Mesenchymal stem cell (in vitro differentiated cells and primary cell): Measurements from ENCODE around the gene GALC. TPM values are rescaled to one million over a fixed set of nuclear protein-coding genes. Genes with fewer than 3 reads are reported as not detected.

ENCODE experiments used
- DNase-seq: peaks from one replicate; pipeline ENCODE4 v3.0.0-alpha.2; 2013
- H2AFZ ChIP-seq: one replicate; pipeline ENCODE4 v1.6.1; 2013; ENCODE audit warnings: low read depth, mild to moderate bottlenecking, control low read depth, inconsistent platforms, low read length, moderate library complexity
- H2AK5ac ChIP-seq: 2 replicates; pipeline ENCODE4 v1.6.1; 2013; ENCODE audit warnings: low read length, moderate library complexity, mild to moderate bottlenecking, inconsistent platforms; ENCODE audit not compliant: severe bottlenecking
- H2BK120ac ChIP-seq: one replicate; pipeline ENCODE4 v1.6.1; 2013; ENCODE audit warnings: low read depth, mild to moderate bottlenecking, inconsistent platforms, low read length, moderate library complexity
- H2BK12ac ChIP-seq, 2 experiments: one replicate each; pipeline ENCODE4 v1.6.1; 2013; ENCODE audit warnings: inconsistent platforms in 2 of 2, low read length in 2 of 2, mild to moderate bottlenecking in 2 of 2, moderate library complexity in 2 of 2, control low read depth in 1 of 2
- H2BK15ac ChIP-seq: one replicate; pipeline ENCODE4 v1.6.1; 2013; ENCODE audit warnings: mild to moderate bottlenecking, low read depth, inconsistent platforms; ENCODE audit not compliant: poor library complexity, severe bottlenecking
- H2BK5ac ChIP-seq: 2 replicates; pipeline ENCODE4 v1.6.1; 2013; ENCODE audit warnings: low read depth, mild to moderate bottlenecking, low read length, control low read depth, inconsistent platforms; ENCODE audit not compliant: poor library complexity, severe bottlenecking
- H3K14ac ChIP-seq, 2 experiments: one replicate each; pipeline ENCODE4 v1.6.1; 2013; ENCODE audit warnings: inconsistent platforms in 2 of 2, low read length in 2 of 2, control low read depth in 1 of 2, mild to moderate bottlenecking in 1 of 2, moderate library complexity in 1 of 2
- H3K18ac ChIP-seq, 2 experiments: one replicate each; pipeline ENCODE4 v1.6.1; 2013; ENCODE audit warnings: inconsistent platforms in 2 of 2, low read length in 2 of 2, control low read depth in 1 of 2, low read depth in 1 of 2, mild to moderate bottlenecking in 1 of 2
- H3K23ac ChIP-seq, 2 experiments: one replicate each; pipeline ENCODE4 v1.6.1; 2013; ENCODE audit warnings: inconsistent platforms in 2 of 2, low read length in 2 of 2, mild to moderate bottlenecking in 2 of 2, moderate library complexity in 2 of 2, control low read depth in 1 of 2
- H3K27ac ChIP-seq: 2 replicates; pipeline ENCODE4 v1.5.1; 2013; ENCODE audit warnings: mild to moderate bottlenecking, moderate library complexity, low read length, control low read depth, inconsistent platforms; ENCODE audit not compliant: poor library complexity, severe bottlenecking
- H3K27me3 ChIP-seq, 2 experiments: 2 replicates each; pipeline versions ENCODE4 v1.6.1 to v1.7.0; 2013; ENCODE audit warnings: low read length in 2 of 2, mild to moderate bottlenecking in 2 of 2, moderate library complexity in 2 of 2, control low read depth in 1 of 2, inconsistent platforms in 1 of 2; ENCODE audit not compliant: control insufficient read depth in 1 of 2, insufficient read depth in 1 of 2
- H3K36me3 ChIP-seq, 2 experiments: 2 replicates each; pipeline versions ENCODE4 v1.6.1 to v1.7.0; 2013; ENCODE audit warnings: low read length in 2 of 2, control low read depth in 1 of 2, inconsistent platforms in 1 of 2, low read depth in 1 of 2, mild to moderate bottlenecking in 1 of 2; ENCODE audit not compliant: insufficient read depth in 2 of 2, control insufficient read depth in 1 of 2
- H3K4ac ChIP-seq, 2 experiments: one replicate each; pipeline ENCODE4 v1.6.1; 2013; ENCODE audit warnings: inconsistent platforms in 2 of 2, low read length in 2 of 2, mild to moderate bottlenecking in 2 of 2, moderate library complexity in 2 of 2, control low read depth in 1 of 2, low read depth in 1 of 2
- H3K4me1 ChIP-seq: 2 replicates; pipeline ENCODE4 v1.6.1; 2013; ENCODE audit warnings: low read depth, low read length, control low read depth; ENCODE audit not compliant: control insufficient read depth, insufficient read depth
- H3K4me2 ChIP-seq: 2 replicates; pipeline ENCODE4 v1.6.1; 2013; ENCODE audit warnings: low read length, mild to moderate bottlenecking, inconsistent platforms; ENCODE audit not compliant: poor library complexity, severe bottlenecking
- H3K4me3 ChIP-seq, 2 experiments: 2 replicates each; pipeline versions ENCODE4 v1.5.1 to v1.7.0; 2013; ENCODE audit warnings: low read length in 2 of 2, mild to moderate bottlenecking in 2 of 2, control low read depth in 1 of 2, low read depth in 1 of 2; ENCODE audit not compliant: insufficient read depth in 1 of 2
- H3K79me1 ChIP-seq: replicated peaks from 2 replicates; pipeline ENCODE4 v1.6.1; 2013; ENCODE audit warnings: mild to moderate bottlenecking, control low read depth, low read length, inconsistent platforms; ENCODE audit not compliant: poor library complexity, severe bottlenecking
- H3K9ac ChIP-seq: 2 replicates; pipeline ENCODE4 v1.7.0; 2013; ENCODE audit warnings: mild to moderate bottlenecking, low read length, moderate library complexity
- H3K9me3 ChIP-seq: 2 replicates; pipeline ENCODE4 v1.7.0; 2013; ENCODE audit warnings: mild to moderate bottlenecking, low read length; ENCODE audit not compliant: control insufficient read depth
- H4K8ac ChIP-seq: one replicate; pipeline ENCODE4 v1.6.1; 2013; ENCODE audit warnings: inconsistent platforms, mild to moderate bottlenecking, low read length, moderate library complexity
- H4K91ac ChIP-seq: one replicate; pipeline ENCODE4 v1.6.1; 2013; ENCODE audit warnings: mild to moderate bottlenecking, low read length, inconsistent platforms
- WGBS: methylation state at CpG from one replicate; pipeline ENCODE4 v1.1.7; 2013; ENCODE audit warnings: mixed read lengths; 5-methylcytosine and 5-hydroxymethylcytosine counted together
- small RNA-seq: library from polyadenylated mRNA; stranded (forward); fragments of <200 nt; extraction: miRNeasy Mini kit (QIAGEN cat#:217004); gene quantifications from one replicate; pipeline ENCODE3, GENCODE V24; 2013; ENCODE audit warnings: low read depth

The GALC gene

DNA sequence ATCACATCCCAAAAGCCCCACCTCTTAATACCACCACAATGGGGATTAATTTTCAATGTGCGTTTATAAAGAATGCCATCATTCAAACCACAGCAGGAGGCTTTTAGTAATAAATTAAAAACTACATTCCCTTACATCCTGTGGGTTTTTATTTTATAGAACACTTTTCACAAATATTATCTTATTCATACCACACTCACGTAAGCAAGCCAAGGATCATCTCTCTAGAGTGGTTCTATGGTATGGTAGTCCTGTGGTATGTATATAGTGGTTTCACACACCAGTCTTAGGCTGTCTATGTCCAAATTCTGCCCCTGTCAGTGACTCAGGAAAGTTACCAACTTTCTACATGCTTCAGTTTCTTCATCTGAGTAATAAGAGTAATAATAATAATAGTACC lies 100.2 kb downstream of the GALC start:
- H3K4me2 ChIP-seq, result no peak overlapping the region
- no peak overlapping the region for H2AK5ac ChIP-seq
- no peak overlapping the region for H3K9ac ChIP-seq
- H3K4me3 ChIP-seq, result no peak overlapping the region
- no peak overlapping the region for H3K18ac ChIP-seq
- no peak overlapping the region for H3K27ac ChIP-seq
- no peak overlapping the region for H3K14ac ChIP-seq
- no peak overlapping the region for H2BK5ac ChIP-seq
- no peak overlapping the region for H3K23ac ChIP-seq
- no peaks in the 10 kb centered on the region for H3K79me1 ChIP-seq
- H2BK12ac ChIP-seq, result no peak overlapping the region
- no peak overlapping the region for H4K8ac ChIP-seq
- no peaks in the 10 kb centered on the region for H3K4me1 ChIP-seq
- H3K9me3 ChIP-seq, result no peaks in the 10 kb centered on the region
- DNase-seq, result no peak
- 100% methylated on average over 1 of the region's 2 CpGs for WGBS
- H4K91ac ChIP-seq, result no peak overlapping the region
- H3K4ac ChIP-seq, result no peak overlapping the region
- H3K36me3 ChIP-seq, result no peaks in the 10 kb centered on the region
- H2AFZ ChIP-seq, result no peak overlapping the region
- no peaks in the 10 kb centered on the region for H3K27me3 ChIP-seq
- no peak overlapping the region for H2BK15ac ChIP-seq
- H2BK120ac ChIP-seq, result no peak overlapping the region

DNA sequence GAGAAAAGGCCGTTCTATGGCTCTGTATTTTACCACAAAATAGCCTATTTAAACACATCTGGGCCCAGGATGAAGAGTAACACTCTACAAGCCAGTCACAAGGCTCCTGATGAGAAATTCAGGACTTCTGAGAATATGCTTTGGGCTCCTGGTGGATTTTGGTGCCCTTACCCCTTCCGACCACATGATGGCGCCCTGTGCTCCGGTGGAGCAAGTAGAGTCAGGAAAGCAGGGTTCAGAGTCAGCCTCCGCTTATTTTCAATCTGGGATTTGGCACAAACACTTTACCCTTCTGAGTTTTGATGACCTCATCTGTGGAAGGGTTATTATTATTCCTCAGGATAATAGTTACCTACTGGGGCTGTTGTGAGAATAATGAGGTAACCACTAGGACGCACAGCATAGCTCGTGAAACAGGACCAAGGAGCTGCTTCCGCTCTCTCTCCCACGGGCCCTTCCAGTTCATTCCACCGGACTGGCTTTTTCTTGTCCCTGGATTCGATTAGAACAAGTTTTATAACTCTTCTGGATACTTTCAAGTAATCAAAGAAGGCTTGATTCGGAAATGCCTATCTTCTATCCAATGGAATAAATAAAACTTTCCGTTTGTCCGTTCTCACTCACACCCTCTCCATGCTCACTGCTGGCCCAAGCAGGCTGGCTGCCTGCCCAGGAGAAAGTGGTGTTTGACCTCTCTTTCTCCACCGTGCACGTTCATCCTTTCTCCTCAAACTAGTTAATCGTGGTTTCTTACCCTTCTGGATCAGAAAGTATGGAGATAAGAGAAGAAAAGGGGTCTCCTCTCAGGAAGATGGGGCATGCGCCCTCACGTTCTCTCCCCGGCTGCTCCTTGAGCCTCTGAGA lies 104.6 kb downstream of the GALC start:
- Histone ChIP-seq H3K4me3 (peak overlapping the region in 1 of 2 experiments; percentile 42), H3K79me1 (no peaks in the 10 kb centered on the region), H2BK5ac (no peak overlapping the region), H3K23ac (no peak overlapping the region), H3K4me1 (no peaks in the 10 kb centered on the region), H3K4me2 (no peak overlapping the region), H4K8ac (no peak overlapping the region), H3K18ac (no peak overlapping the region), H2BK15ac (no peak overlapping the region), H4K91ac (no peak overlapping the region), H3K4ac (no peak overlapping the region), H3K27ac (no peak overlapping the region), H3K27me3 (no peaks in the 10 kb centered on the region), H3K9me3 (no peaks in the 10 kb centered on the region), H2AK5ac (no peak overlapping the region), H3K36me3 (no peaks in the 10 kb centered on the region), H2BK120ac (no peak overlapping the region), H3K14ac (no peak overlapping the region), H3K9ac (peak overlapping the region; percentile 71), H2BK12ac (no peak overlapping the region), H2AFZ (no peak overlapping the region)
- WGBS, result 75% methylated on average over 17 of the region's 20 CpGs
- no peak for DNase-seq

DNA sequence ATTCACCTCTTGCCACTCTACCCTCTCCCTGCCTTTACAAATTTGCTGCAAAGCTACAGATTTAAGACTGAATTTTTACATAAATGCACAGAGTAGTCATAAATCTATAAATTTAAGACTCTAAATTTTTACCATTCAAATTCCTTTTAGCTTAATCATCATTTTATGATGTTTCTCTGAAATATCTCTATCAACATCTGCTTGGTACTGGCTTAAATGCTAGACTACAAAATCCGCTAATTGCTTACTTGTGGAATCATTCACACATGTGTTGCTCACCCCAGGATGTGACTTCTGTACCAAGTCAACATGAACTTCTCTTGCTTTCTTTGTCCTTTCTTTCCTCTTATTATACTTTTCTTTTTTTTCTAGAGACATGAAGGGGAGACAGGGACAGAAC lies 109.2 kb downstream of the GALC start:
- H3K9me3 ChIP-seq, result no peaks in the 10 kb centered on the region
- H3K9ac ChIP-seq, result no peak overlapping the region
- H3K4me3 ChIP-seq, result no peak overlapping the region
- no peaks in the 10 kb centered on the region for H3K36me3 ChIP-seq
- no peak overlapping the region for H3K14ac ChIP-seq
- H3K4me2 ChIP-seq, result no peak overlapping the region
- no peak overlapping the region for H3K4ac ChIP-seq
- no peak overlapping the region for H3K27ac ChIP-seq
- no peak overlapping the region for H2AK5ac ChIP-seq
- no peak overlapping the region for H2AFZ ChIP-seq
- no peak overlapping the region for H4K8ac ChIP-seq
- no peak overlapping the region for H3K18ac ChIP-seq
- no peak overlapping the region for H3K23ac ChIP-seq
- H3K27me3 ChIP-seq, result no peaks in the 10 kb centered on the region
- H2BK120ac ChIP-seq, result no peak overlapping the region
- H2BK15ac ChIP-seq, result no peak overlapping the region
- peaks cover 5% of the 10 kb centered on the region for H3K4me1 ChIP-seq
- no peak overlapping the region for H2BK12ac ChIP-seq
- H2BK5ac ChIP-seq, result no peak overlapping the region
- 90% methylated on average over 1 of the region's 1 CpG for WGBS
- no peak overlapping the region for H4K91ac ChIP-seq
- no peaks in the 10 kb centered on the region for H3K79me1 ChIP-seq
- DNase-seq, result no peak

Small RNA genes within 50 kb of the gene (small RNA-seq; reads per million reads assigned to genes)
- not detected for gene RNU6-835P
